Measurements from ENCODE around the gene TLCD5.

Gene TLCD5

GRCh38 chr11:120310870-120311269, 14.2 kb upstream of the TLCD5 start:
- DNase-seq = no peak

- DNase-seq = no peak
These were observed 10.2 kb upstream of the TLCD5 start for GRCh38 chr11:120314861-120315260.

GRCh38 chr11:120316880-120317688, 8.0 kb upstream of the TLCD5 start:
- DNase-seq = no peak

- DNase-seq = no peak
These were observed 7.2 kb upstream of the TLCD5 start for GRCh38 chr11:120317689-120318480.

GRCh38 chr11:120318906-120319305, 6.2 kb upstream of the TLCD5 start:
- no peak for DNase-seq

- no peak for DNase-seq
These were observed 1.1 kb downstream of the TLCD5 start for GRCh38 chr11:120326228-120326627.

- no peak for DNase-seq
These were observed 1.8 kb downstream of the TLCD5 start for GRCh38 chr11:120326845-120327281.

- no peak for DNase-seq
These were observed 2.2 kb downstream of the TLCD5 start for GRCh38 chr11:120327311-120327710.

GRCh38 chr11:120329556-120329955, 4.5 kb downstream of the TLCD5 start:
- no peak for DNase-seq

- DNase-seq = no peak
These were observed 4.9 kb downstream of the TLCD5 start for GRCh38 chr11:120330045-120330444.

- DNase-seq = no peak
These were observed 6.3 kb downstream of the TLCD5 start for GRCh38 chr11:120331301-120331996.

- DNase-seq = no peak
These were observed 8.0 kb downstream of the TLCD5 start for GRCh38 chr11:120332822-120333716.

GRCh38 chr11:120333801-120334200, 8.7 kb downstream of the TLCD5 start:
- no peak for DNase-seq

- no peak for DNase-seq
These were observed 9.2 kb downstream of the TLCD5 start for GRCh38 chr11:120334332-120334731.

- DNase-seq = peak in 1 of 4 experiments; percentile 18
These were observed 9.9 kb downstream of the TLCD5 start for GRCh38 chr11:120334894-120335462.

- no peak for DNase-seq
These were observed 10.4 kb downstream of the TLCD5 start for GRCh38 chr11:120335556-120335907.

- DNase-seq = peak; percentile 30 to 53 (median 46)
These were observed 11.0 kb downstream of the TLCD5 start, which contains the start of gene ARHGEF12 for GRCh38 chr11:120335908-120336640. ARHGEF12 (plus strand) TSS chr11:120336413; CDS start chr11:120337244, 831 bp downstream.

- peak in 1 of 4 experiments; percentile 11 for DNase-seq
These were observed 11.7 kb downstream of the TLCD5 start for GRCh38 chr11:120336641-120337354.

- no peak for DNase-seq
These were observed 12.4 kb downstream of the TLCD5 start for GRCh38 chr11:120337355-120338106.

All from activated naive CD4-positive, alpha-beta T cell (primary cell).